ENCODE data around the gene CDK14. TPM values are rescaled to one million over a fixed set of nuclear protein-coding genes. Genes with fewer than 3 reads are reported as not detected.

The CDK14 gene
- total and polyA plus RNA-seq, 10 of the 15 experiments (the other 5 are each of a cell fraction or from before 2014, with no cell fraction given): 6.5 to 61.3 (median 24.2) TPM

- no peak for DNase-seq (ENCODE audit: low read depth, low spot score)
- BruUV-seq (replicated peaks): no TSS peak
- TF ChIP-seq NFYA (IDR thresholded peaks at IDR 0.05; ENCODE audit: borderline replicate concordance, low read depth, low read length): no peak
- no peak for TF ChIP-seq SPI1 (IDR thresholded peaks at IDR 0.05; ENCODE audit: borderline replicate concordance, insufficient read depth, low read depth, low read length)
- no peak for TF ChIP-seq PKNOX1 (IDR thresholded peaks at IDR 0.05)
- no peak for TF ChIP-seq MEF2A (IDR thresholded peaks at IDR 0.05; ENCODE audit: insufficient read depth, low read depth, low read length)
- no peak for TF ChIP-seq MEF2B (IDR thresholded peaks at IDR 0.05; ENCODE audit: partially characterized antibody, poor library complexity, severe bottlenecking)
- no peak for TF ChIP-seq NKRF (conservative IDR thresholded peaks at IDR 0.05)
- no peak for TF ChIP-seq SP1 (IDR thresholded peaks at IDR 0.05; ENCODE audit: low read depth, low read length)
- no peak for TF ChIP-seq PAX5 (IDR thresholded peaks at IDR 0.05; ENCODE audit: borderline replicate concordance, low read depth, low read length)
- TF ChIP-seq EP300 (IDR thresholded peaks at IDR 0.05; ENCODE audit: borderline replicate concordance in 1 of 2, control insufficient read depth in 1 of 2, low read depth in 2 of 2, low read length in 2 of 2): no peak
- TF ChIP-seq RB1 (IDR thresholded peaks at IDR 0.05; ENCODE audit: borderline replicate concordance): no peak
- no peak for TF ChIP-seq ZBTB40 (IDR thresholded peaks at IDR 0.05; ENCODE audit: borderline replicate concordance)
- TF ChIP-seq ZZZ3 (IDR thresholded peaks at IDR 0.05; ENCODE audit: control insufficient read depth, insufficient read length, low read depth): no peak
- TF ChIP-seq HDAC6 (IDR thresholded peaks at IDR 0.05; ENCODE audit: unreplicated experiment): no peak
- TF ChIP-seq KAT2A (conservative IDR thresholded peaks at IDR 0.05; ENCODE audit: control insufficient read depth, low read depth, low read length): no peak
- TF ChIP-seq KLF5 (IDR thresholded peaks at IDR 0.05; ENCODE audit: partially characterized antibody): no peak
- TF ChIP-seq SMAD5 (IDR thresholded peaks at IDR 0.05; ENCODE audit: low read depth): no peak
- no peak for TF ChIP-seq POLR2AphosphoS5 (IDR thresholded peaks at IDR 0.05; ENCODE audit: low read length)
- TF ChIP-seq ZNF207 (IDR thresholded peaks at IDR 0.05; ENCODE audit: borderline replicate concordance): no peak
Observed at GRCh38 chr7:90603346-90603745, 7.2 kb downstream of the CDK14 start.

More at GRCh38 chr7:90603346-90603745, 7.2 kb downstream of the CDK14 start:
- in situ Hi-C loops (cut with MboI) (no loop called here), intact Hi-C loops (cut with micrococcal nuclease; ENCODE audit: unreplicated experiment) (no loop called here)
- ATAC-seq: no peak
- no peak overlapping the region for H3K4me2 ChIP-seq (ENCODE audit: control insufficient read depth, insufficient read depth)
- no peaks in the 10 kb centered on the region for H3K27me3 ChIP-seq (replicated peaks in 1 of 2; ENCODE audit: control insufficient read depth in 2 of 2, insufficient read depth in 2 of 2, low read length in 1 of 2)
- no peaks in the 10 kb centered on the region for H3K9me3 ChIP-seq (replicated peaks; ENCODE audit: control insufficient read depth, insufficient read depth, low read length)
- no peaks in the 10 kb centered on the region for H3K36me3 ChIP-seq (ENCODE audit: control insufficient read depth in 2 of 2, insufficient read depth in 2 of 2, low read length in 1 of 2)
- ChIA-PET SMC1A (ENCODE audit: uncharacterized antibody, unreplicated experiment) (interaction anchor here (0.8 to 2.1 kb wide), 11 partner anchors 8 to 376 kb away, joined by 3 to 6 read pairs (median 4); no protein-coding TSS in a partner anchor), POLR2A (interaction anchor here (1.5 kb wide), 1 partner anchor 8 kb away, joined by 11 read pairs; no protein-coding TSS in a partner anchor), CTCF (interaction anchor here (0.8 to 2.2 kb wide), 8 partner anchors 8 to 98 kb away, joined by 3 to 10 read pairs (median 4); no protein-coding TSS in a partner anchor), RAD21 (ENCODE audit: unreplicated experiment) (interaction anchor here (1.0 to 2.3 kb wide), 3 partner anchors 8 to 148 kb away, joined by 4 to 8 read pairs (median 7); no protein-coding TSS in a partner anchor)
- H2AFZ ChIP-seq (ENCODE audit: control insufficient read depth, low read depth, low read length): no peak overlapping the region
- no peak overlapping the region for H3K27ac ChIP-seq (ENCODE audit: control insufficient read depth, insufficient read depth)
- no peak for FAIRE-seq
- peaks cover 29% of the 10 kb centered on the region for H3K79me2 ChIP-seq (ENCODE audit: control insufficient read depth, insufficient read depth, low read length)
- H4K20me1 ChIP-seq (ENCODE audit: control insufficient read depth, insufficient read depth): no peaks in the 10 kb centered on the region
- no peak overlapping the region for H3K4me3 ChIP-seq
- WGBS (ENCODE audit: insufficient coverage, insufficient replicate concordance, low lambda C conversion rate, missing lambda C conversion rate): 95% methylated on average over 1 of the region's 1 CpG
- peaks cover 21% of the 10 kb centered on the region for H3K4me1 ChIP-seq (ENCODE audit: control insufficient read depth, insufficient read depth, low read length)
- no peak overlapping the region for H3K9ac ChIP-seq (ENCODE audit: control insufficient read depth, insufficient read depth, low read length)

All from GM12878 (cell line).